GM19468 (cell line): ENCODE measurements around the gene SAV1.

Source experiments
- ATAC-seq: cut with Tn5 transposase; IDR thresholded peaks from one replicate; pipeline ENCODE4 v1.9.1; 2021; ENCODE audit warnings: mild to moderate bottlenecking, moderate library complexity, moderate number of reproducible peaks; ENCODE audit not compliant: unreplicated experiment; ENCODE audit errors: extremely low read depth

Gene SAV1

DNA sequence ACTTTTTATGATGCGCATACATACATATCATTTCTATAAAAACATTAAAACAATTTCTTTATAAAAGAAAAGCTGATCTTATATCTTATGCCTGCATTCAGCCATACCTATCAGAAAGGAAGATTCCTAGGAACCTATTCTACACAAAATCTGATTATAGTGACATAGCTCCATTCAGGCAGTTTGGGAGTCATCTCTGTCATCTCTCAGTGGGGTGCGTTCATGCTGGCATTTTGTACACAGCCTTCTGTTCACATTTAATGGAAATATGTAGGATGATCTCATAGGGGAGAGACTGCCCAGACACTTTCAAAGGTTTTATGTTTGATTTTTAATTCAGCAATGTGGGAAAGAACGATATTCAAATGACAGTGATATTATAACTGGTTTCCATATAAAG lies 55.3 kb downstream of the SAV1 start:
- no peak for ATAC-seq

DNA sequence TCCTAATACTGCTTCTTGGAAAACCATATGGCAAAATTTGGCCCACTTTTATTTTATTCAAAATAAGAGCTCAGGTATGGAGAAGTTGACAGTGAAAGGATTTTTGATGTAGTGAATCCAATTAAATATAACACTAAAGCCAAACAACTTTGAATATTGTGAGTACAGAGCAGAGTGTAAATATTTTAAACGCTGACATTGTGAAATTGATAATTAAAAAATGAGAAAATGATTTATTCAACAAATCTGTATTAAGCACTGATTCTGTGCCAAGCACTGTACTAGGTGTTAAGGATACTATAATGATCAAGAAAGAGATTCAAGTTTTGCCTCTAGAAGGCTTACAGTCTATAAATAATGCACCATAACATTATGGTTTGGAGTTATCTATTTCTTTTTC lies 57.6 kb downstream of the SAV1 start:
- ATAC-seq = no peak

DNA sequence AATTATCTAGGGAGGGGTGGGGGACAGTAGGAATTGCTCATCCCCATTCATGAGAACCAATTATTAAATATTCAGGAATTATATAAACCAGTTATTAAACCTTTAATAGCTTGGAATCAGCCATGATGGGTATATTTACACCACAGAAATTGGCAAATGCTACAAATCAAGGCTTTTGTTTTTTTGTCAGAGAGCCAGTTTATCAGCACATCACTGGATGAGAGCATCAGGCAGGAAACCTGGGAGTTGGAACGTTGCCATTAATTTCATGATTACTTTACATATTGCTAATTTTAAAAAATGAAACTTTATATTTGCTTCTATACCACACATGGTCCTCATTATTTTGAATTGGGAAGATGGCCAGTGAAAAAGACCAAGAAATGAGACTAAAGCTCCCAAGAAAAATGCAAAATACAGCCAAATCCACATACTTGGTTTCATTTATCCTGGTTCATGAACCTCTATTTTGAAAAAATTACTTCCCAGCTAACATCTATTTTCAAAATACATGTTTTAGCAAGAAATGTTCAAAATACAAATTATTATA lies 59.7 kb downstream of the SAV1 start:
- ATAC-seq = no peak

DNA sequence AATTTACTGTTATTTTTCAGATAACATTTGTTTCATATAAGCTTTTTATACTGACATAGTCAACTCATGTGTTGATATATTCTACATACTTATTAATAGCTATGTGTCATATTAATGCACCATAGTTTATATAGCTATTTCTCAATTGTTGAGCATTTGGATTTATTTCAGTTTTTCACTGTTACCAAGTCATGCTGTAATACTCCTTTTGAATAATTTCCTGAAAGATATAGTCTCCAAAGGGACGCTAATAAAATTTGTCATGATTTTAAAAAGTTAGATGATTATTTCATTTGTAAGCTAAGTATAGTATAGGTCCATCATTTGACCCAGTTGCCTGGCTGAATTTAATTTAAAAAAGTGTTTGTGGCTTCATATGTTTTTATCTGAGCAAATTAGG lies 60.3 kb downstream of the SAV1 start:
- no peak for ATAC-seq

DNA sequence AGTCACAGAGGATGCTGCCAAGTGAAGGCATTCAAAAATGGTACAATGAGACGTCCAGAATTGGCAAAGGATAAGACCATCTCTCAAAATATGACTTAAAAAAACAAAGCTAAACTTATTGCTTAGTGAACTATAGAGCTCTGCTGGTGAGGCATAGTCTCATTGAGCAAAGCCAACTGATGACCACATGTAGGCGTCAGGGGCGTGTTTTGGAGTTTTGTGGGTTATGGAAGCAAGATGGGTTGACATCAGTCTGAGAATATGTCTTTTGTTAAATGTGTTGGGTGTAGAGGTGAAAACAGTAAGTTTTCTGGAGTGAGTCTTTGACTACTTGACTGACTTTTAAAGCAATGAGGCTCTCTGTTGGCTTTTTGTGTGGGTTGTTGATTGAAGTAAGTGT lies 60.9 kb downstream of the SAV1 start:
- no peak for ATAC-seq

DNA sequence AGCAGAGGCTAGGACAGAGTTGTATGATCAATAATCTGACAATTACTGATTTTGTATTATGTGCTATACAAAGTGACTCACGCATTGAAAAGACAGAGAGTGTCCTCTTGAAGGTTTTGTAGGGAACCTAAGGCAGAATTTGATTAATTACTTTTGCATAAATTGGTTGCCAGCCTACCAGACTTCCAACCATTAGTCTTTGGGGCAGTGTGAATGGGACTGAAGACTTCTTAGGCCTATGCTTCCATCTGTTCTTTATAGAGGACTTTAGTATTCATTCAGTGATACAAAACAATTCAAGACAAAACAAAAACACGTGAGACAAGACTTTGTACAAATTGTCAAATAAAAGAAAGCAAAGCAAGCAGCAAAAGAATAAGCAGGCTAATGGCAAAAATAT lies 61.6 kb downstream of the SAV1 start:
- ATAC-seq = no peak

DNA sequence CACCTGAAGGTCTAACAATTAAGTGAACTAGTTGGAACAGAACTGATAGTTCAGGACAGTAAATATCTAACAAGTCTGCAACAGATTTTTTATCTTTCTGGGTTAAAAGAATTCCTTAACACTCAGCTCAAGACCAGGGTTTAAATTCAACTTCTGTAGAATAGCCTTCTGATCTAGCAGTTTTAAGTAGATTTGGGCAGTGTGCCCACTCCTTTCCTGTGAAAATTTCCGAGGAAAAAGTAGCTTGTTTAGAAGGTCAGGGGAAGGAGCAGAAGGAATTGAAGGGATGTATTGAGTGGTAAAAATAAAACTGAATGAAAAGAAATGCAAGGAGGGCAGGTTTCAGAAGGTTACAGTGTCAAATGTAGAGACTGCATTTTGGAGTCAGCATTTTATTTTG lies 62.3 kb downstream of the SAV1 start:
- no peak for ATAC-seq

DNA sequence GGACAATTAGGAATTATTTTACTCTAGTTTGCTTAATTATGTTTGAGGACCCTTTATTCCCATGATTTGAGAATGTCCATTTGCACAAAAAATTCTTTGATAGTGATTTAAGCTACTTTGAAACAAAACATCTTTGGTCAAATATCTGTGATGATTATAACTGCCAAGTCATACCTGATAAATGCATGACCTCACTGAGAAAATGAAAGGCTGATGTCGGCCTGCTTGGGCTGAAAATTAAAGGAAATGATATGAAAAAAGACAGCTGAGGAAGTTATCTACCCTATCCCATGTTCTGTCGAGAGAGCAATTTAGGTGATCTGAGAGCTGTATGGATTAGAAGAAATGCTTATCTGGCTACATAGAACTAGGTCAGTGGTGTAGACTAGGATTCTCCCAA lies 64.5 kb downstream of the SAV1 start:
- ATAC-seq = no peak

DNA sequence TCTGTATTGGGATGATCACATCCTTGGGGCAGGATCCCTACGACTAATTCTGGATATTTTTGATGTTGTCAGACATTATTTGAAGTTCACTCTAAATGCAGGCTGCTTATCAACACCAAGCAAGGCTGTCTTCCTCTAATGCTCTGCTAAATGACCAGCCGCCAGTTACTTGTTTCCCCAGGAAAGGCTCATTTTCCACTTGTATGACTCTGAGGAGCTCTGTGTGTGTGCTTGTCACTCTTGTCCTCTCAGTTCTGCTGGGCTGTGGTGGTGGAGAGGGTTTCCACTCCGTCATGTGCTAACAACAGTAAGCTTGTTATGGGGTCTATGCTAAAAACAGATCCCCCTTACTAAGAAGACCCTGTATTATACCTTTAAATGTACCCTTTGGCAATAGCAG lies 66.1 kb downstream of the SAV1 start:
- ATAC-seq = no peak

DNA sequence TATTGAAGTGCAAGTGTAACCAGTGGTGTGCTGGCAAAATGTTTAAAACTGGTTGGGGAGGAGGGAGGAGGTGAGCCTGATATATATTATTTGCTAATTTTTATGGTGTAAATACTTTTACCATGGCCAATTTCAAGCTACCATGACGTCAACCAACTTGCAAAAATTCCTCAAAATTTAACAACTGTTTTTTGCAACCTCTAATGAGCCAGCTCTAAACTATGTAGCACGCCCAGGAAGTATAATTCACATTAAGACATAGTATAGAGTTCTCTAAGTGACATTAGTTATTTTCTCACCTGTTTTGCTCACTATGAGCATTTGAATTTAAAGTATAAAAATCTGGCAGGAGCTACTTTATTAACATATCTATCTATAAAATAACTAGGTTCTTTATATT lies 66.7 kb downstream of the SAV1 start:
- ATAC-seq = no peak

DNA sequence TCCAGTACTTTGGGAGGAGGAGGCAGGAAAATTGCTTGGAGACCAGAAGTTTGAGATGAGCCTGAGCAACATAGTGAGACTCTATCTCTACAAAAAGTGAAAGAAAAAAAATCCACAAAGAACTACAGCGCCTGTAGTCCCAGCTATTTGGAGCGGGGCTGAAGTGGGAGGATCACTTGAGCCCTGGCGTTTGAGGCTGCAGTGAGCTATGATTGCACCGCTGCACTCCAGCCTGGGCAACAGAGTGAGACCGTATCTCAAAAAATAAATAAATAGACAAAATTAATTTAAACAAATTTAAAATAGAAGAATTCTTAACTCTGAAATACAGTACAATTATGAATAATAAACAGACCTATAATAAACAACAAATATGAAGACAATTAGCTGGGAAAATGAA lies 67.3 kb downstream of the SAV1 start:
- ATAC-seq = no peak

DNA sequence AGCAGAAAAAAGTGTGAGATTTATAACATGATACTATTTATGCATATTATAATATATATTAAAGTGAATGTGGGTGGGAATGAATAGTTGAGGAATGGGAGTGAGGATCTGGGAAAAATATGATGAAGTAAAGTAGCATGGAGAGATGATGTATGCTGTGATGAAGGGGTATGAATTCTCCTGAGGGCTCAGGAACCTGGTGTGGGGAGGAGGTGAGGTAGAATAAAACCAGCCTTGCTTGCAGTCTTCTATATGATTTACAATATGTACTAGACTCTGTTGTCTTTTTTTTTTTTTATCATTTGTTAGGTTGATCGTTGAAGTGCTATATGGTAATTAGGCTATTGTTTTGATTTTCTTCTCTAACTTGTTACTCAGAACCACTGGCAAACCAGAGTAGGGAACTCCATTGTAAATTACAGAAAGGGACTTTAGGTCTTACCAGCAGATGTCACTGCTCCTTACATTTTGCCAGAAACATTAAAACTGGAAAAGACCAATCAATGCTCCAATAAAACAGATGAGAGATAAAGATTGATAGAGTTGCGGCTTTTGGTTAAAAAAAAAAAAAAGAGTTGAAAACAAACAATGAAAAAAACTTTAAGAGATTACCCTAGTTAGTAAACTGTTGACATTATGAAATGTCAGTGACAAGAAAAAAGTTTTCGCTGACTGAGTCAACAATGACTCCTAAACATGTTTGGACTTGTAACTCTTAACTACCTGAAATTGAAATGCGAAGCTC lies 68.2 kb downstream of the SAV1 start:
- no peak for ATAC-seq

DNA sequence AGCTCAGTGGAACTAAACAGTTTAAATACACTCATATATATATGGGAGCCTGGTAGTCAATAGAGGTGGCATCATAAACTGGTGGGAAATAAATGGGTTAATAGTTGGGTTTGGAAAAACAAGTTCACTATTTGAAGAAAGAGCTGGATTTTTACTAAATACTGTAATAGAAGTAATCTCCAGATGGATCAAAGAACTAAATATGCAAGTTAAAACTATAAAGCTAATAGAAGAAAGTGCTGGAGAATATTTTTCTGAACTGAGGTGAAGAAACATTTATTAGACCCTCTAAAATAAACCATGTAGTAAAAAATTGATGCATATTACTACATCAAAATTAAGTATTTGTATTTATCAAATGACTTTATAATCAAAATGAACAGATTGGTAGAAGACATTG lies 69.3 kb downstream of the SAV1 start:
- ATAC-seq = no peak

DNA sequence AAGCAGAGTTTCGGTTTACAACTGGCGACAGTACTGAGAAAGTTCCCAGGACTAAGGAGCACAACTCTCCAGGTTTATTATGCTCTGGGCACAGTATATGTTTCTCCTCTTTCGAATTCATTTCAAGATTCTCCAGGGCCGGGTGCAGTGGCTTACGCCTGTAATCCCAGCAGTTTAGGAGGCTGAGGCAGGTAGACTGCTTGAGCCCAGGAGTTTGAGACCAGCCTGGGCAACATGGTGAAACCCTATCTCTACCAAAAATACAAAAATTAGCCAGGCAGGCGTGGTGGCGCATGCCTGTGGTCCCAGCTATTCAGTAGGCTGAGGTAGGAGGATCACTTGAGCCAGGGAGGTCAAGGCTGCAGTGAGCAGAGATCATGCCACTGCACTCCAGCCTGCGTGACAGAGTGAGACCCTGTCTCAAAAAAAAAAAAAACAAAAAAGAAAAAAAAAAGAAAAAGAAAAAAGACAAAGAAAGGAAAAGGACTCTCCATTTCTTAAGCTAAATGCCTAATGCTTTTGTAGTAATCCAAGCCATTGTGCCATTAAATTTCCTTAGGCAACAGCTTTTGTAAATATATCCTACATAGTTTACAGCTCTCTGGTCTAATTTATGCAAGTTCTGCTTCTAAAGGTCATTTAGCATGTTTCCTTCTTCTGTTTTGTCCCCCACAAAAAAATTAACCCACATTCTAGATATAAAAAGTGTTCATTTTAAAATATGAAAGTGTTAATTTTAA lies 73.4 kb downstream of the SAV1 start:
- no peak for ATAC-seq

DNA sequence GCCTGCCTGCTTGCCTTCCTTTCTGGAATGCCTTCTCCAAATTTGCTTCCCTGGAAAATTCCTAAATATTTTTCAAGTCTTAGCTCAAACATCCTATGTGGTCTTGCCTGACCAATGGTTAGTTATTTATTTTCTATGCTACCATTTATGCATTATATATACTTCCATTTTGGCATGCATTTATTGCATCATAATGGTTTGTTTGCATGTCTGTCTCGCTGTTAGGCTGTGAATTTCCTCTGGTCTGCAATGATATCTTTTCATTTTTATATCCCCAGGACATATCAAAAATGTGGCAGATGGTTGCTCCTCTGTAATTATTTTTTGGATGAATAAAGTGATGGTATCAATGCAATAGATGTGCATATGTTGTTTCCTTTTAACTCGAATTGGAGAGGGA lies 77.6 kb downstream of the SAV1 start:
- no peak for ATAC-seq
